NCI-H2227 treated with DMSO at 0.1 percent for 48 hours (cell line): Measurements from ENCODE around the gene CDC42EP1.
"Not testable (repeated sequence)": the region's sequence is repeated elsewhere in the genome, so short reads cannot be mapped to it uniquely, and the experiment has no call there.

Source experiments
- DNase-seq: peaks from one replicate; lab custom pipeline; 2025; lab: John Stamatoyannopoulos, UW

Gene CDC42EP1

GRCh38 chr22:37534445-37534844 lies 25.8 kb upstream of the CDC42EP1 start:
- no peak for DNase-seq

DNA sequence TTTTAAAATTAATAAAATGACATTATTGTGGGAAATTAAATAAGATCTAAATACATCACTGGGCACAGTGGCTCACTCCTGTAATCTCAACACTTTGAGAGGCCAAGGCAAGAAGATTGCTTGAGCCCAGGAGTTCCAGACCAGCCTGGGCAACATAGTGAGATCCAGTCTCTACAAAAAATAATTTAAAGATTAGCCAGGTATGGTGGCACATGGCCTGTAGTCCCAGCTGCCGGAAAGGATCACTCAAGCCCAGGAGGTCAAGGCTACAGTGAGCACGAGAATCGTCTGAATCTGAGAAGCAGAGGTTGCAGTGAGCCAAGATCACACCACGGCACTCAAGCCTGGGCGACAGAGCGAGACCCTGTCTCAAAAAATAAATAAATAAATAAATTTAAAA lies 25.1 kb upstream of the CDC42EP1 start:
- DNase-seq: no peak

GRCh38 chr22:37538590-37539357 lies 21.5 kb upstream of the CDC42EP1 start:
- DNase-seq: peak; percentile 78

DNA sequence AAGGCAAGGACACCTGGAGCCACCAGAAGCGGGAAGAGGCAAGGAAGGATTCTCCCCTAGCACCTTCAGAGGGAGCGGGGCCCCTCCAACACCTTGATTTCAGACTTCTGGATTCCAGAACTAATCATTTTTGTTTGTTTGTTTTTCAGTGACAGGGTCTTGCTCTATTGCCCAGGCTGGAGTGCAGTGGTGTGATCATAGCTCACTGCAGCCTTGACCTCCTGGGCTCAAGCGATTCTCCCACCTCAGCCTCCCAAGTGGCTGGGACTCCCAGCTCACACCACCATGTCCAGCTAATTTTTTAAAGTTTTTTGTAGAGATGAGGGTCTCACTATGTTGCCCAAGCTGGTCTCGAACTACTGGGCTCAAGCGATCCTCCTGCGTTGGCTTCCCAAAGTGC lies 20.5 kb upstream of the CDC42EP1 start:
- DNase-seq: not testable (repeated sequence)

DNA sequence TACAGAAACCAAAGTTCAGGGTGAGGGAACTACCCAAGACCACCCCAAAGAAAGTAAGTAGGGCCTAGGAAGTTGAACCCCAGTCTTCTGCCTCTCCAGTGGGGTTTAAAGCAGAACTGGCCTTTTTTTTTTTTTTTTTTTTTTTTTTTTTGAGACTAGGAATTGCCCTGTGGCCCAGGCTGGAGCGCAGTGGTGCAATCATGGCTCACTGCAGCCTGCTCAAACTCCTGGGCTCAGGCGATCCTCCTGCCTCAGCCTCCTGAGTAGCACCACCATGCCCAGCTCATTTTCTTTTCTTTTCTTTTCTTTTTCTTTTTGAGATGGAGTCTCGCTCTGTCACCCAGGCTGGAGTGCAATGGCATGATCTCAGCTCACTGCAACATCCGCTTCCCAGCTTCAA lies 17.9 kb upstream of the CDC42EP1 start:
- not testable (repeated sequence) for DNase-seq

DNA sequence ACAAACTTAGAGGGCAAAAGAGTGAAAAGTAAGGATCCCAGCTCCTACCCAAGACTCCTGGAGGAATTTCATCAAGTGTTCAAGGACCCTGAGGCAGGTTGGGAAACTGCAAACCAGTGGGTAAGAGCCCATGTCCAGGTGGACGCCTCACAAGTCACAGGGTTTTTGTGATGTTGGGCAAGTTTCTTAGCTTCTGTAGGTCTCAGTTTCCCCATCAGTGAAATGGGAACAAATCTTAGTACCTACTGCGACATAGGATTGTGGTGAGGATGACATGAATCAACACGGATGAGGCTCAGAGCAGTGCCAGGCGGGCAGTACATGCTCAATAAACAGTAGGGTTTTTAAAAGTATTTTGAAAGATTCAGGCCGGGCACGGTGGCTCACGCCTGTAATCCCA lies 17.3 kb upstream of the CDC42EP1 start:
- no peak for DNase-seq

GRCh38 chr22:37544955-37545702 lies 15.2 kb upstream of the CDC42EP1 start:
- DNase-seq: no peak

GRCh38 chr22:37545703-37546436 lies 14.4 kb upstream of the CDC42EP1 start:
- no peak for DNase-seq

GRCh38 chr22:37546437-37547250 lies 13.6 kb upstream of the CDC42EP1 start:
- DNase-seq: no peak

GRCh38 chr22:37547251-37547741 lies 13.0 kb upstream of the CDC42EP1 start:
- no peak for DNase-seq

DNA sequence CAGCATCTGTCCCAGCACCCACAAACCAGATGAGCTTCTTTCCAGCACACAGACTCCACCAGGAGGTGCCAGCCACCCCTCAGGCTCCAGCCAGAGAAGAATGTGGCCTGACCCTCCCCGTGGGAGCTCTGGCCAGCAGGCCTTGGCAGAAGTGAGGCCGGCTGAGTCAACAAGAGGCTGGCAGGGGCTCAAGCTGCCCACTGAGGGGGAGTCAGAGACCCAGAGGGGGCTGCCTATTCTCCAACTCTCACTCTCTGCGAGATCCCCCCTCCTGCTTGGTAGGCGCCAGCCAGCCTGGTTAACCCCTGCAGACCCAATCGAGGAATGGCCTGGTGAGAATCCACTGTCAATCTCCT lies 10.6 kb upstream of the CDC42EP1 start:
- no peak for DNase-seq

DNA sequence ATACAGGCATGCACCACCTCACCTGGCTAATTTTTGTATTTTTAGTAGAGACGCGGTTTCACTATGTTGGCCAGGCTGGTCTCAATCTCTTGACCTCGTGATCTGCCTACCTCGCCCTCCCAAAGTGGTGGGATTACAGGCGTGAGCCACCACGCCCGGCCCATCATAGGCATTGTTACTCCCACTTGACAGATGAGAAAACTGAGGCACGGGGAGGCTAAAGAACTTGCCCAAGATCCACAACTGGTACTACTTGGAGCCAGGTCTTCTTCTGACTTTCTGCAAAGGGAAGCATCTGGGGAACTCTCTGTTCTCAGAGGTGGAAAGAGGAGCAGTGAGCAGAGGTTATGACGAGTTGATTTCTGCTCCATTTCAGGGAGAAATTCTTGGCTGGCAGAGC lies 9.4 kb upstream of the CDC42EP1 start:
- DNase-seq: not testable (repeated sequence)

DNA sequence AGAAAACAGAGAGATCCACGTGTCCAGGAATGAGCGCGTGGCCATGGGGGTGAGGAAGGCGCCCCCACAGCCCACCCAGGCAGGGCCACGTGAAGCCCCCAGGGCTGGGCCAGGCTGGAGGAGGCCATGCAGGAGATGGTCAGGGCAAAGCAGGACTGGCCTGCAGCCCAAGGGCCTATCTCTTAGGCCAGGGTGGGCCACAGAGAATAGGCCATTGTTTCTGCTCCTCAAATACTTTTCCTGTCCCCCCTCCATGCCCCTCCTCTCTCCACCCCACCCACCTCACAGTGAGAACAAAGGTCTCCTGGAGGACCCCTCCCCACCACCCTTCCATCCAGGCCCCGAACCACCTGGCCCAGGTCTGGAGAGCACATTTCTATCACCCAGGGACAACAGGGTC lies 8.3 kb upstream of the CDC42EP1 start:
- DNase-seq: no peak

DNA sequence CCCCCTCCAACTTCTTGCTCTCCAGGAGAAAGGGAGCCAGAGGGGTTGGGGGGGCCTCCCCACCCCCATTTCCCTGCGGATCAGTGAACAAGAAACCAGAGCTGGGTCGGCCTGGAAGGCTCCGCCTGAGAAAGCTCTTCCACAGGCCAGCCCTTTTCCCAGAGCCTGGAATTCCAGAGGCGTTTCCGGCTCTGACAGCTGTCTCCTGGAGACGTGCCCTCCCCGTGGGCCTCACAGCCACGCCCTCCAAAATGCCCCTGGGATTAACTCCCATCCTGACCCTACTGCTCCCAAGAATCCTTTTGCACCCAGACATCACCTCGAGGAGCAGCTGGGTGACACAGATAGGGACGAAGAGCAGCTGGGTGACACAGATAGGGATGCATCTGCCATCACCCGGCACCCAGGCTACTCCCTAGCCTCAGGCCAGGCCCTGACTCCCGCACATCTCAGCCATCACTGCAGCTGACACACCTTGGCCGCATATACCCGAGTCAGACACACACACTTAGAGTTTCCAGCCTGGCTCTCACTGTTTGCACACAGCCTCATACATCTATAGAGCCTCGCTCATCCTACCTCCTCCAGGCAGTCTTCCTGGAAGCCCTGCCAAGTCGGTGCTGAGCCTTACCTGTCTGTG lies 7.6 kb upstream of the CDC42EP1 start:
- no peak for DNase-seq

DNA sequence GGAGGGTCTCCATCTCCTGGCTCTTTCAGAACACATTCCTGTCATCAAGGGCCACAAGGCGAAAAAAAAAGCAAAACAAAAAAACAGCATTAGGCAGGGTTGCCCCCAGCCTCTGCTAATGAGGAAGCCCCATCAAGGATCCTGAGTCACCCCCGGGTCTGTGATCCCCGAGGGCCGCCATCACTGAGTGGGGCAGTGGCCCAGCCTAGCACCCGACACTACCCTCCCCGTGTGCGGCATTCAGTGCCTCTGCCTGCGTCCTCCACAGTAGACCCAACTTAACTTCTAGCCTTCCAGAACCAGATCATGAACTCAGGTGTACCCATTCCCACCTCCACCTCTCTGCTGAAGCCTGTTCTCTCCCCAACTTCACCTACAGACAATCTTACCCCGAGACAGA lies 6.6 kb upstream of the CDC42EP1 start:
- DNase-seq: no peak

- no peak for DNase-seq
These were observed 5.3 kb upstream of the CDC42EP1 start for GRCh38 chr22:37555029-37555428.

GRCh38 chr22:37556710-37557109 lies 3.6 kb upstream of the CDC42EP1 start:
- no peak for DNase-seq

DNA sequence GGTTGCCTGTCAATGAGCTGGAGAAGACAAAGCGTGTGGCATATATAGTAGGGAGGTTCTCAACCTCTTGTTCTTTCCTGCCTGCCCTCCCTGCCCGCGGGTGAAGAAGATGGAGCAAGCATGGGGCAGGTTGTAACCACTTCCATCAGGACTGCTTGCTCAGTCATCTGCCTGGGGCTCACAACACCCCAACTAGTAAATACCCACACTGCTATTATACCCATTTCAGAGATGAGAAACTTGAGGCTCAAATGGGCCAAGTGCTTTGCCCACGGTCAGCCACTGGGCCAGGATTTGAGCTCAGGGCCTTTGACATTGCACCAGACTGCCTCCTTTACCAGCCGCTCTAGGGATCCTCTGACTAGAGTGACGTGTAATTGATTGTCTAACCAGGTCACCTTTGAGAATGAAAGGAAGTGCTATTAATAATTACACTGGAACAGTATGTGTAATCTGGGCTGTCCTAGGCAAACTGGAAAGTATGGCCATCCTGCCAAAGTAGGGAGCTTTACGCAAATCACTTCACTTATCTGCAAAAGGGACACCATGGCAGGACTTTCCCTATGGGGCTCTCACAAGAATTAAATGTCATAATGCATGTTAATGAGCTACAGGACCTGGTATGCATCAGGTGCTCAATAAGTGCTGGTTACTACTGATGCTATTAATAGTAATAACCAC lies 2.8 kb upstream of the CDC42EP1 start:
- DNase-seq: no peak

DNA sequence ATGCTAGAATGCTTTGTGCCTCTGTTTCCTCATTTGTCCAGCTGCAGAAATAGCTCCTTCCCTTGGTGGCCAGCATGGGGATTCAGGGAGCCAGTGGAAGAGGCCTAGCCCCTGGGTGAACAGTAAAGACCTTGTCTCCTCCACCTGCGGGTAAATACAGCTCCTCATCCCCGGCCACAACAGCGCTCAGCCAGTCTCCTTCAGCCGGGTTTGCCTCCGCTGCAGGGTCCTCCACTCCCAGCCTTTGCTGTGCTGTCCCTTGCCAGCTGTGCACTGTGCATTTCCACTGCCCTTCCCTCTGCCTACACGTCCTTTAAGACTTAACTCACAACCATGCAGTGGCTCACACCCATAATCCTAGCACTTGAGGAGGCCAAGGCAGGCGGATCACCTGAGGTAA lies 1.5 kb upstream of the CDC42EP1 start:
- no peak for DNase-seq

DNA sequence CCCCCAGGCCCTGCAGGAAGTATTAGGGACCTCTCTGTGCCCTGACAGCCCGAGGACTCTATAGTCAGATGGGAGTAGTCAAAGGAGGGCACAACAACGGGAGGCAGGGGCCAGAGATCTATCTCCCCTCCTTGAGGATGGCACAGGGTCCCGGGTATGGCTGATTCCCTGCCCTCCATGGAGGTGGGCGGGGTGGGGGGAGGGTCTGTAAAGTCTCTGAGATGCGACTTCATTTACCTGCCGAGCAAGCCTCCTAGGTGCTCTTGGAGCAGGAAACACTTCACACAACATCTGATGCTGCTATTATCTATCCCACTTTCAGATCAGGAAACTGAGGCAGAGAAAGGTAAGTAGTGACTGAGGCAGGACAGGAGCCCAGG lies 769 bp upstream of the CDC42EP1 start:
- no peak for DNase-seq
